22Rv1 (cell line): ENCODE measurements around the gene SH3RF3.

Source experiments
- H3K27ac ChIP-seq: fragments of 450-650 bp; 2 replicates; pipeline ENCODE4 v1.5.1; 2017
- ZFX ChIP-seq: fragments of 450-650 bp; IDR thresholded peaks from 2 replicates; pipeline ENCODE4 v1.6.1; 2017; ENCODE audit warnings: antibody characterized with exemption, borderline replicate concordance
- TF ChIP-seq, protein P1 (sequence below): fragments of 450-650 bp; IDR thresholded peaks from 2 replicates; pipeline ENCODE4 v1.5.1; 2017; ENCODE audit warnings: mild to moderate bottlenecking

SH3RF3 gene

DNA sequence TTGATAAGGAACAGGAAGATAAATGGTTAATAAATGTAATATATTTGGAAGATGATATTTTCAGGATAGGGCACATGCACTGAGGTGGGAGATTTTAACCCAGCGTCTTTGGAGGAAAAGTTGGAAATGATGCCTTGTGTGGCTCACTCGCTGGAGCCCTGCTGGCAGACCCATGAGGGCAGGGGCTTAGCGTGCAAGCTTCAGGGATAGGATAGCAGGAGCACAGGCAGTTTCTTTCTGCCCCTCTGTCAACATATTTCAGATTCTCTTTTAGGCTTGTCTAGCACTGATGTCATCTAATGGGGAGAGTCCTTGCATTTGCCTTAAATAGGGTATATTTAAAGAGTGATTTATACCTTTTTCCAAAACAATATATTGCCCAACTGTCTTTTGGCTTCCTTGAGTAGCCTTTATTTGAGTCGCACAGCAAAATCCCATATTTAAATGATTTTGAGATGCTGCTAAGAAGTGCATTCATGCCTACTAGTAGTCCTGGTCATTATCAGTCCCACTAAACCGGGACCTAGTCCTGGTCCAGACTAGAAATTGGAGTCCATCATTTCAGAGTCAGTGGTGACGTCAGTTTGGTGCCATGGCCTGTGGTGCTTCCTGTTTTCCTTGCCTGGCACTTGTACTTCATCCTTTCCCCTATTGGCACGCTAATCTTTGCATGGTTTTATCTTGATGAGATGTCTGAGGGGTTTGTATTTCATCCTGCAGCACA is 45.8 kb downstream of the SH3RF3 start:
- H3K27ac ChIP-seq = no peak overlapping the region
- no peak for TF ChIP-seq ZFX

DNA sequence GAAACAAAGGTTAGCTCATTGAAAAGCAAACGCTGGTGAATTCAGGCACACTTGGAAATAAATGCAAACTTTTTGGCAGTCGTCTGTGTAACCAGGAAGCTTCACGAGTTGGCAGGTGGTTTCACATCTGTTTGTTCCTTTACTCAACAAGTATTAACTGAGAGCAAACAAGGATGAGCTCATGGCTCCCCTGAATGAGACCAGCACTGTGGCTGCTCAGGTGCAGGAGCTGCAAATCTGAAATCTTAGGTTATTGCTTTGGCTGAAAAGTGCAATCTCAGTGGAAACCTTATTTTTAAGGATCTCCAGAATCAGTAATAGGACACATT is 46.3 kb downstream of the SH3RF3 start:
- H3K27ac ChIP-seq = no peak overlapping the region

DNA sequence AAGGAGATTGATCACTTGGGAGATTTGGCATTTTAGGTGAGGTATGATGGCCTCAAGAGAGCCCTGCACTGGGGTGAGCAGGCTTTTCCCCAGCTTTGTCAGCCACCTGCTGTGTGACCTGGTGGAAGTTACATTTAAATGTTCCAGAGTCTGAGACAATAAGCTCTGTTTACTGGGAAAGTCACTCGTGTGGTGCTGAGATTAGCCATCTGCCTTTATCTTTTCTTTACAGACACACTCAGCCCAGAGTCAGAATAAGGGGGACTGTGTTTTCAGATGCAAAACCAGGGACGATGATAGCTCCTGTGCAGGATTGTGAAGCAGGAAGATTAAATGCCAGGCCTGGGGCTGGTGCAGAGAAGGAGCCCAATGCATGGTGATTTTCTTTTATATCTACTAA is 47.9 kb downstream of the SH3RF3 start:
- TF ChIP-seq, protein P1, sequence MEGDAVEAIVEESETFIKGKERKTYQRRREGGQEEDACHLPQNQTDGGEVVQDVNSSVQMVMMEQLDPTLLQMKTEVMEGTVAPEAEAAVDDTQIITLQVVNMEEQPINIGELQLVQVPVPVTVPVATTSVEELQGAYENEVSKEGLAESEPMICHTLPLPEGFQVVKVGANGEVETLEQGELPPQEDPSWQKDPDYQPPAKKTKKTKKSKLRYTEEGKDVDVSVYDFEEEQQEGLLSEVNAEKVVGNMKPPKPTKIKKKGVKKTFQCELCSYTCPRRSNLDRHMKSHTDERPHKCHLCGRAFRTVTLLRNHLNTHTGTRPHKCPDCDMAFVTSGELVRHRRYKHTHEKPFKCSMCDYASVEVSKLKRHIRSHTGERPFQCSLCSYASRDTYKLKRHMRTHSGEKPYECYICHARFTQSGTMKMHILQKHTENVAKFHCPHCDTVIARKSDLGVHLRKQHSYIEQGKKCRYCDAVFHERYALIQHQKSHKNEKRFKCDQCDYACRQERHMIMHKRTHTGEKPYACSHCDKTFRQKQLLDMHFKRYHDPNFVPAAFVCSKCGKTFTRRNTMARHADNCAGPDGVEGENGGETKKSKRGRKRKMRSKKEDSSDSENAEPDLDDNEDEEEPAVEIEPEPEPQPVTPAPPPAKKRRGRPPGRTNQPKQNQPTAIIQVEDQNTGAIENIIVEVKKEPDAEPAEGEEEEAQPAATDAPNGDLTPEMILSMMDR = no peak
- TF ChIP-seq ZFX = no peak
- no peak overlapping the region for H3K27ac ChIP-seq

More for the DNA sequence above, 46.3 kb downstream of the SH3RF3 start:
- no peak for TF ChIP-seq ZFX
- TF ChIP-seq, protein P1 = no peak

DNA sequence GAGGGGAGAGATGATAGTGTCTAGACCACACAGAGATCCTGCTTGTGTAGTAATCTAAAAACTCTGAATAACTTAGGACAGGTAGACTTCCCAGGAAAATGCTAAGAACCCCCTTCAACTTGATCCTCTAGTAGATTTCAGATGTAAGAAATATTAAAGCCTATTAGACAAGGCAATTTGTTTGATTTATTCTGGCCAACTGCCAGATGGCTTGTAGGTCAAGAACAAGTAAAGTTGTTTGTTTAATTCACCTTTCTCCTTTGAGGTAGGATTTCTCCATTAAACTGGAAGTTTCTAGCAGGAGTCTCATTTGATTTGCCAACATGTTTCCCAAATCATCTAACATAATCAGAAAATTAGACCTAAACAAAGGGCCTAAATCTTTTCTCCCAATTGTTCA is 48.6 kb downstream of the SH3RF3 start:
- H3K27ac ChIP-seq = no peak overlapping the region
- TF ChIP-seq ZFX = no peak
- TF ChIP-seq, protein P1 = no peak

DNA sequence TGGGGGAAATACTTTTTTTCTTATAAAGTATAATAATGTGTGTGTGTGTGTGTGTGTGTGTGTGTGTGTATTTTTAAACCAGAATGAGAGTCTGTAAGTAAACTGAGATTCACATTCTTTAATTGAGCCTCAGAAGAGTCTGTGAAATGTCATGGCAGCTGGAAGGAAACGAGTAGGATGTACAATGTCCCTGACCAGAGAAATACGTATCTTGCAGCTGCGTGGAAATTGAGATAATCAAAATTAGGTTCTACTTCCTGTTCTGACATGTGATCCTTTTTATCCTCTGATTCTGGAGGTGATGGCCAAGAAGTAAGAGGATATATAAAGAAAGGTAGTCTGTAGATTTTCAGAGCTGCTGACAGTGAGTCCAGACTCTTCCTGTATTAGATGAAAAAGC is 50.0 kb downstream of the SH3RF3 start:
- TF ChIP-seq, protein P1 = no peak
- no peak for TF ChIP-seq ZFX

DNA sequence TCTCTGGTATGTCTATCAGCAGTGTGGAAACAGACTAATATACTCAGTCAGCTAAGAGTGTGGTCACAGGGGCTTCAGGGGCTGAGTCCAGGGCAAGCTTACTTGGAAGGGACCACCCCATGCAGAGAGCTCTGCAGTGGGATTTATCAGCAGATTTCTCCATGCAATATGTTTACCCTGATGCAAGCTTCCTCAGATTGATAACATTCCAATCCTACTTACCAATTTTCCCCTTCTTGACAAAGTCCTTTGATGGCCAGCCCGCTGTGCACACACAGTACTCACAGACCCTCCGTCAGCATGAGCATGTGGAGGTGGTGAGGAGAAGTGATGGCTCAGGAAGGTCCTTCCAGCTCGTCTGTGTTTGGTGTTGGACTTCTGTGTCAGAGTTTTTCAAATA is 51.8 kb downstream of the SH3RF3 start:
- TF ChIP-seq, protein P1 = no peak
- no peak for TF ChIP-seq ZFX
- no peak overlapping the region for H3K27ac ChIP-seq

More for the DNA sequence above, 50.0 kb downstream of the SH3RF3 start:
- no peak overlapping the region for H3K27ac ChIP-seq

DNA sequence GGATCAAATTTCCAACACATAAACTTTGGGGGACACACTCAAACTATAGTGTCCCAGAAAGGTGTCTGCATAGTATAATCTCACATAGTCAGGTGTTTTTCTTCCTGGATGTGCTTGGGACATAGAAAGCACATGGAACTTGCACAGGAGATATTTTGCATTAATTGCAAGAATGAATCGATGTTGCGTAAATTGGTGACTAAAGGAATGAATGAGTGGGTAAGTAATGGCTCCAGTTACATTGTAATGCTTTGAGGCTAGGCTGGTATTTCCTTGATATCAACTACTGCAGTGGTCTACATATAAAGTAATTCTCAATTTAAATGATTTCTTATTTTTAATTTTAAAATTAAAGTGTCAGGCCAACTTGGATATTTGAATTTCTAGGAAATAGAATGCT is 53.4 kb downstream of the SH3RF3 start:
- TF ChIP-seq, protein P1 = no peak
- TF ChIP-seq ZFX = no peak

DNA sequence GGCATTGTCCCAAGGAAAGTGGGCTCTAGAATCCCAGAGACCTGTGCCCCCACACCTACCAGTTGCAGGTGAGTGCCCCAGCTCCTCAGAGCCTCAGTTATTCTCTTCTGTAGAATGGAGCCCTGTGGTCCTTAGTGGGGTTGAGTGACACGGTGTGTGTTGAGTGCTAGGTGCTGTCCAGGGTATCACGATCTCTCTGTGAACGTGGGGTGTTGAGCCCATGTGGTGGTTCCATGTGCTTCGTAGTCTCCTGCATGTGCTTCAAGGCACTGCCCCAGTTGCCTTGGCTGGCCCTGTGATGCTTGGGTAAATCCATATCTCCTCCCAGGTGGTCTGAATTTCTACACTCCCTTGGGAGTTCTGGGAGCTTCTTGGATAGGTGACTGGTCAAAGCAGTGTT is 54.9 kb downstream of the SH3RF3 start:
- no peak overlapping the region for H3K27ac ChIP-seq
- TF ChIP-seq ZFX = no peak
- TF ChIP-seq, protein P1 = no peak

More for the DNA sequence above, 53.4 kb downstream of the SH3RF3 start:
- H3K27ac ChIP-seq = no peak overlapping the region
